Left renal pelvis (tissue), 4 donors: ENCODE results near the gene CD63. TPM values are rescaled to one million over a fixed set of nuclear protein-coding genes. Genes with fewer than 3 reads are reported as not detected.

Experiments used
- DNase-seq, 4 donors: peaks; one replicate each; pipeline ENCODE4 v3.0.0-alpha.2; 2013; ENCODE audit warnings: low read depth in 4 of 4, low spot score in 3 of 4
- polyA plus RNA-seq, 4 donors: library from polyadenylated mRNA; unstranded; fragments of 120-200 nt; gene quantifications; one replicate each; pipeline ENCODE4 v1.2.1, GENCODE V29; 2013; ENCODE audit not compliant: insufficient read length in 4 of 4

The CD63 gene
- polyA plus RNA-seq, 4 donors, result 617 to 773 (median 715) TPM

DNA sequence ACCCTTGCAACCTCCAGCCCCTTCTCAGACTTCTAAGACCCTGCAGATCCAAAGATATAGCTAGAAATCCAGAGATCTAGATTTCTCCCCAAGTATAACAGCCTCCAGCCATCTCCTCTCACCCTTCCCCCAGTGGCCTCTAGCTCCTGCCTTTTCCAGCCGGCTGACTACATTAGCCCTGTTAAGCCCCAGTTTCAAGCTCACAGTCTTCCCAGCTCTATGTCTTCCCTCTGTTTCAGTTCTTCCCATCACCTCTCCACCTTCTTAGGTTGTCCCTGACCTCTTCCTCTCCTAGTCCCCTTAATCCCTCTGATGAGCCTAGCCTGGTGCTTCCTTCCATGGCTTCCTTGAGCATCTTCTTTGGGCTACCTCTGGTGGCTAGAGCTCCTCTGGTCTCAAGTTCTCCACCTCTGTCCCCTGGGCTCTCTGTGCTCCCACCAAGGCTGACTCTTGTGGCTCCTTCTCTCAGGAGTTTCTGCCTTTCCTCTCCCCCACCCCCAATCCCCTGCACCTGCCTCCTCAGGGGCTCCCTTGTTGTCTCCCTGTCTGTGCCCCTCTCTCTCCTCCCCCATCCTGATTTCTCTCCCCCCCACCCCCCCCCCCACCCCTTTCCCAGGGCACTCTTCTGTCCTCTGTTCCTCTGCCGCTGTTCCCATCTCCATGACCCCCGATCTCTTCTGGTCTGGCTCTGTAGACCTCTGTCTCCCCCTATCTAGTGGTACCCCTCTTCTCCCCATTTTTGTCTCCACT lies 13.3 kb upstream of the CD63 start:
- no peak for DNase-seq

DNA sequence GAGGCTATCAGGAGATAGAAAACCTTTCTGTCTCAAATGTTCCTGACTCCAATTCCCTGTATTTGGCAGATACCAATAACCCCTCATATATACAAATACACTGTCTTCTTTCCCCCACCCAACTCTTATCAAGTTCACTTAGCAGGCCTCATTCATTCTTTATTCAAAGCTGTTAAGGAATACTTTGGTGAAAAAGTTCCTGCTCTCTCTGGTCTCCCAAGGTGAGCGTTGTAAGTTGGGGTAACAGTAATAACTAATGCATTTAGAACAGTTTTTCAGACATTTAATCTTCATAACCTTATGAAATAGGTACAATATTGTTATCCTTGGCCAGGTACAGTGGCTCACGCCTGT lies 10.2 kb upstream of the CD63 start:
- no peak for DNase-seq

DNA sequence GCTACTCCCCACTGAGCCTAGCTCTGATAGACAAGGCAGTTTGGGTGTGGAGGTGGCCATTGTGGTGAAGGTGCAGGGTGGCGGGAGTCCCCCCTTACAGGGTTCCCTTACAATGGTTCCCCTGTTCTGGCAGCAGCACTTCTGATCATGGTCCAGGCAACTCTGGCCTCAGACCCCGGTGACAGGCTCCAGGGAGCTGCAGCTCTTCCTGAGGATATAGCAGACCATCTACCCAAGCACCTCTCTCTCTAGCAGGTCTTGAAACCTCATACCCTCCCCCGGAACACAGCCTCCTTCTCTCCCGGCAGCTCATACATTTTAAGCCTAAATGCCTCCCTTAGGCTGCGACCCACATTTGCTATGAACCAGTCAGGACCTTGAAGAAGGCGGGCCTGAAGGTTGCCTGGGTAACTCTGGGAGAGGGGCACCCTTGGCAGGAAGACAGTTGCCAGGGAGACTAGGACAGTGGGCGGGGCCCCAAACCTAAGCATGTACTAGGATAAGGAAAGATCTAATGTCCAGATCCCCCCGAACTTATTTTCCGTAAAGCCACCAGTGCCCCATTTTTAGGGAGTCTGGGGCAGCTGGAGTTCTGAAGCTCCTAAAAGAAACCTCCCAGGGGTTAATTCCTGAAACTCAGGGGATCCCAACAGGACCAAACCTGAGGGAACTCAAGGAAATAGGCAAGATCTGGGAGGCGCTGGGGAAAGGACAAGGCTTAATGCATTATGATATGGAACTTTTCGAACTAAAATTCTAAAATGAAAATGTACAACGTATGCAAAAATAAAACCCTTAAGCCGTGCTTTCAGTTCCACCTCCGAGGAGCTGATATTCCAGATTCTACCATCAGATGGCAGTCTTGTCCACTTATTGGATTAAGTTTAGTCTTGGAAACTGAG lies 9.6 kb upstream of the CD63 start:
- DNase-seq, result peak in 3 of 4 donors; percentile 80 to 87 (median 85)

DNA sequence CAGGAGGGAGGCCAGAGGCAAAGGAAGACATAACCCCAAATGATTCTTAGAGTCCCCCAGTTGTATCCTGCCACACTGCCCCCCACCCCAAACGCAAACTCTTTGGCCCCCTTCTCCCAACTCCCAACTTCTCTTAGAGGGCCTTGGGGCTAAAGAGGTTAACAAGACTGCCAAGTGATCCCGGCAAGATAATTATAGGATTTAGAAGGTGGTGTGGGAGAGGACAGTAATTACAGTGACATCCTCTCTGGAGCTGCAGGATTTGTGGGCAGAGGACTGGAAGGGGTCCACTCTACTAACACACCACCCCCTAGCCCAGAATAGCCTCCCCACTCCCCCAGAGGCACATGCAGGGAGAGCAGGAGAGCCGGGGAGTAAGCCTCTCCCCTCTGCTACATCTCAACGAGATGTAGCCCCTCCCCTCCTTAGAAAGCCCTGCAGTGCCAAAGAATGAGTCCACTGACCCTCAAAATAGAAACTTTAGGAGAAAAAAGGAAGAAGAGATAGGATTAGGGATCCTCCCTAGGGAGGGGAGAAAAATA lies 8.8 kb upstream of the CD63 start:
- DNase-seq, result no peak

DNA sequence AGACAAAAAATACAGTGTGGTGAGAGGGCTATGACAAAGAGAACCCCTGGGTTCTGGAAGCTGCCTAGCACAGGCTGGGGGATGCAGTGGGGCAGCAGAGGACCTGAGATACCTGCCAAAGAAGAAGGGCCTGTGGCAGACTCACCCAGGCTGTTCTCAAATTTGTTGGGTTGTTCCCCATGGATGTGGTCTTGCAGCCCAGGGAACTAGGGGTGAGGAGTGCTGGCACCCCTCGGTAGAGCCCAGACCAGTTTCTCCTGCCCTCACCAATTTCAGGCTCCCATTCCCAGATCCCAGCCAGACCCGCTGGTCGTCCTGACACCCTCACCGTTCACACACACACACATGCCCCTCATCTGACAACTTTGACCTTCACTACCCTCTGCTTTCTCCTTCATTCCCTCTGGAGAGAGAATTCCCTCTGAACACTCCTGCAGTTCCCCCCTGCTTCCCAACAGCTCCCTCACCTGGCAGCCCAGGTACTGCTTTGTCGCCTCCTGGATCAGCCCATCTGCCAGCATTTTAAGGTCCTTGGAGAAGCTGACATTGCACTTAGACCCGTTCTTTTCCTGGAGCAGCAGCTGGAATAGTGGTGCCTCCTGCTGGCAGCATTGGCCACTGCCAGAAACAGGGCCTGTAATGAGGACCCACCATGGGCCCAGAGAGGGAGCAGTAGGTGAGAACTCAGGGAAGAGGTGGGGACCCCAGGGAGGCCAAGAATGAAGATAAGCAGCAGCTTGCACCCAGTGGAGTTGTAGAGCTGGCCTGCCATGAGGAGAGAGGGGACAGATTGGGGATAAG lies 8.2 kb upstream of the CD63 start:
- DNase-seq, result no peak

DNA sequence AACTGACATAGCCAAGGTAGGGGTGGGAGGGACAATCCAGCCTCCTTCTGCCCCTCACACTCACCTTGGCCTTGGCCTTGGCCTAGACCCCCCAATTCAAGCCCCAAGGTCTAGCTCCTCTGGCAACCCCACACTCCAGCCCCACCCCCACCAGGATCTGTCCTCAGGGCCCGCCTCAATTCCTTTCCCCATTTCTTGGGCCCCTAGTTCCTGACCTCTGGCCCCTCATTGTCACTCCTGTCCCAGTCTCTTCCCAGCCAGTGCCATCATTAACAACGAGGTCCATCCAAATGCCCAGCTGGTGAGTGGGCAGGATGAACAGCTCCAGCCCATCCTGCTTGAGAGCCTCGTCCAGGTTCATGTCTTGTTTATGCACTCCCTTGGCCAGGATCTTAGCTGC lies 7.3 kb upstream of the CD63 start:
- DNase-seq, result no peak

DNA sequence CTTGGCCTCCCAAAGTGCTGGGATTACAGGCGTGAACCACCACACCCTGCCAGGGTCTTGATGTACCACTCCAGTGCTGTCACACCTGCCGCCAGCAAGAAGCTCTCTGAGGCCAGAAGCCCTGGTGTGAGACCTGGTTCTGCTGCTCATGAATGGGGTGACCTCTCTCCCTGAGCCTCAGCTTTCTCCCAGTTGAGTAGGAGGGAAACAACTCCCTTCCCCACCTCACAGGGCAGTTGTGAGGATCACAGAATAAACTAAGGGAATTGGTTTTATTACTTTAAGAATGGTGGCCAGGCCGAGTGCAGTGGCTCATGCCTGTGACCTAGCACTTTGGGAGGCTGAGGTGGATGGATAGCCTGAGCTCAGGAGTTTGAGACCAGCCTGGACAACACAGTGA lies 5.8 kb upstream of the CD63 start:
- DNase-seq, result no peak

DNA sequence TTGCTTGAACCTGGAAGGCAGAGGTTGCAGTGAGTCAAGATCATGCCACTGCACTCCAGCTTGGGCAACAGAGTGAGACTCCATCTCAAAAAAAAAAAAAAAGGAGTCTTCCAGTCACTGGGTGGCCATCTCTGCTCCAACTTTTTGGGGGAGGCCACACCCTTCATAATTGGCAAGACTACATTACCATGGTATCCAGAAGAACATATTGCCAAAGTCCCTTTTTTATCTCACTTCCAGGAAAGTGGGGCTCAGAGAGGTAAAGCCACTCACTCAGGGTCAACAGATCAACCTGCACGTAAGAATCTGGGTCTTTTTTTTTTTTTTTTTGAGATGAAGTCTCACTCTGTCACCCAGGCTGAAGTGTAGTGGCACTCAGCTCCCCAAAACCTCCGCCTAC lies 5.0 kb upstream of the CD63 start:
- no peak for DNase-seq

DNA sequence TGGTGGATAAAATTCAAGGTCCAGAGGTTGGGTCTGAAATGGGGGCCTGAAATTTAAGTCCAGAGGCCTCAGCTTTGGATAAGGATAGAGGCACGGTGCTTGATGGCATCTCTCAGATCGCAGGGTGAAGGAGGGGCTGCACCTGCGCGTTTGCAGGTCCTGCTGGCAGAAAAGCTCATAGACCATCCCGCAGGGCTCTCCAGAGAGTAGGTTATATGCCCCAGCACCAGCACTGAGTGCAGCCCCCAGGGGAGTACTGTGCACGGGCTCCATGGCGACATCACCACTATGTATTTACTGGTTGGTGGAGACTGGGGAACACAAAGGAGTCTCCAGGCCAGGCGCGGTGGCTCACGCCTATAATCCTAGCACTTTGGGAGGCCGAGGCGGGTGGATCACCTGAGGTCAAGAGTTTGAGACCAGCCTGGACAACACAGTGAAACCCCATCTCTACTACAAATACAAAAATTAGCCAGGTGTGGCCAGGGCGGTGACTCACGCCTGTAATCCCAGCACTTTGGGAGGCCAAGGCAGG lies 4.3 kb upstream of the CD63 start:
- no peak for DNase-seq

DNA sequence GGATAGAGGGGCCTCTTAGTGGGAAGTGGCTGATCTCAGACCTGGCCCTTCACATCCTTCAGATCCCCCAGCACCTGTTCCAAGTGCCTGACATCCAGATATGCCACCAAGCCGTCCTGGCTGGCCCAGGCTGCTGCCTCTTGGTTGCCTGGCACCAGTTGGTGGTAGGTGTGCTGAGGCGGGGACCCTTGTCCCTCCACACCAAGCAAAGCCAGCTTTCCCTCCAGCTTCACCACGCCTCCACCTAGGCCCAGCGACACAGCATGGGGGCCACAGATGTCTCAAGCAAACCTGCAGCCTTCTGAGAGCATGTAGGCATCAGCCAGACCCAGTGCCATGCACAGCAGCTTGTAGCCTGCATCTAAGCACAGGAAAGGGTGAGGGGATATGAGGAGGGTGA lies 3.5 kb upstream of the CD63 start:
- no peak for DNase-seq

DNA sequence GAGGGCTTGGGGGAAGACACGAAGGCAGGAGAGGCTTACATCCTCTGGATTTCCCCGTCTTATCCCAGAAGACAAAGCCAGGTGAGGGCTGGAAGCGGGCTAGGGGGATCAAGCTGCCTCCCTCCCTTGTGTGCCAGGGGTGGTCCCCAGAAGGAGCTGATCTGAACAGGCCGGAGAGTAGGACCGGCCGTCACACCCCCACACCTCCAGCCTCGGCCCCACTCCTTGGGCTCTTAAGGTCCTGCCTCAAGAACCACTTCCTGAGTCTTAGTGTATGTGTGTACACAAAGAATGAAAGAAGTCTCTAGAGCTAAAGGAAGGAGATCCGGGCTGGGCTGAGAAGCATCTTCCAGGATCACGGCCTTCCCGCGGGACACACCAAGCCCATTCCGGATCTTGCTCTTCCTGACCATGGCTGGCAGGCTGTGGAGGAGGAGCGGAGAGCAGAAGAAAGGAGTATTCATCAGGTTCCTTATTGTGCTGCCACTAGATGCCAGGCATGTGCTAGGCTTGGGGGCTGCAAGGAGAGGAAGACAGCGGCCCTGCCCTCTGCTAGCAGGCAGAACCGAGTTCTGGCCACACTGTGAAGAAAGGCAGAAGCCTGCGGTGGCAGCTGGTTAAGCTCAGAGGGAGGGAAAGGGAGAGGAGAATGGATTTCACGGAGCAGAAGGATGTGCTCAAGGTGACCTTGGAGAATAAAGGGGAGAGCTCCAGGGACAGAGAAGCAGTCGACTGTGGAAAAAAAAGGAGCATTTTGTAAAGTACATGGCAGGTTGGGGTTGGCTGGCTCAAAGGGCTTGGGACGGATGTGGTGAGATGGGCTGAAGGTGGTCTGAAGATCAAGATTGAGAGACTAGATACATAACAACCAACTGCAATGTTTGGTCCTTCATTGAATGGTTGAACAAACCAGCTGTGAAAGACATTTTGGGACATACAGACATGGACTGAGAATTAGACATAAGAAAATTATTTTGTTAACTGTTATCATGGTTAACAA lies 1.3 kb upstream of the CD63 start:
- no peak for DNase-seq

DNA sequence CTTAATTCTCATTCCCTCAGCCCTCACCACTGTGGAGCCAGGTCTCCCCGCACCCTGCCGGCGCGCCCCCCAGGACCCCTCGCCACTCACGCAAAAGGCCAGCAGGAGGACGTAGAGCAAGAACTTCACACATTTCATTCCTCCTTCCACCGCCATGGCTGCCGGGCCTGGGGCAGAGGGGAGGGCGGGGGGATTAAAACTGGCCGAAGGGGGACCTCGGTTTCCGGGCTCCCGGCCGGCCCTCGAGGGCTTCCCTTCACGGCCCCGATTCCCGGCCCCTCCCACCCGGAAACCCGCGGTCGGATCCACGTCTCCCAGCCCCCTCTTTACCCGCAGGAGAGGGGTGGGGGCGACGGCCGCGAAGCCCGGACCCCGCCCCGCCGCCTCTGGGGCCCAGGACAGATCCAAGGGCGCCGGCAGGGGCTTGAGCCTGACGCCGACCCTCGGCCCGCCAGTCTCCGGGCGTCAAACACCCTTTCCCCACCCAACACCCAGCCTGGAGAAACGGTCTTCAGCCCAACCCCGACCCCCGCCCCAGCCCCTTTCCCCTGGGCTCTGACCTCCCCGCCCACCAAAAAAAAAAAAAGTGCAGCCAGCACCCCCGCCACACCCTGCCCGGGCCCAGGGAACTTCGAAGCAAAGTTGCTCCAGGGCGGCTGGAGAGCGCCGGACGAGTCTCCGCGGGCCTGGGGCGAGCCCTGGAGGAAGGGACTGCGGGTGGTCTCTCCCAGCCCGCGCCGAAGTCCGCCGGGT lies 447 bp downstream of the CD63 start:
- DNase-seq, result no peak

DNA sequence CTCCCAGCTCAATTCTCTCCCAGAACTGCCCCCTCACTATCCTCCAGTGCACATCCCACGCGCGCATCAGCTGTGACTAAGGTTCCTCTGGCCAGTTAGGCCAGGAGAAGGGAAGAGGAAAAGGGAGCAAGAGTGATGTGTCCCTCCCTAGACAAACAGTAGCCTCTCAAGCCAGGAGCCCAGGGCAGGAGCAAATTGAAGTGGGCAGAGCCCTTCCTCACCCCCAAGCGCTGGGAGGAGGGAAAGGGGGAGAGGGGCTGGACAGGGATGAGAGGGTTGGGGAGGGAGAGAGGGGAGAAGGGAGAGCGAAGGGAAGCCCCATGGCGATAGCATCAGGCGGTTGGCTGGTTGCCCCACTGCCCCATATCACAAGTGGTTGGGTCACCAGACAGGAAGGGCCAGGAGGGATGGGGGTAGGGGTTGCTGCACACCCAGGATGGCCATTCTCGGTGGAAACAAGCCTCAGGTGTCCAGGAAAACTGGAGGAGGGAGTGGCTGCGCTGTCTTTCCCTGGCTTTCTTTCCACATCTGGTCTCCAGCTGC lies 1.1 kb downstream of the CD63 start:
- DNase-seq, result no peak

DNA sequence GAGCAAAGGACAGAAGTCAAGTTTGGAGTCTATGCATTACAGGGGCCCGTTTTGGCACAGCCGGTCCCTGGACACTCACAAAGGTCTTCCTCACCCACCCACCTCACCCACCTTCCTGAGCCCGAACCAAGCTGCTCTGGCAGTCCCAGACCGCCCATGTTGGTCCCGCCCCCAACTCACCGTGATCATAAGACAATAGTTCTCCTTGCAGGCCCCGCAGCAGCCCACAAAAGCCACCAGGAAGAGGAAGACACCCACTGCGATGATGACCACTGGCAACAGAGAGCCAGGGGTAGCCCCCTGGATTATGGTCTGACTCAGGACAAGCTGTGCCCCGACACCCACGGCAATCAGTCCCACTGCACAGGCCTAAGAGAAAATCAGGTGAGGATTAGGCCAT lies 1.8 kb downstream of the CD63 start:
- no peak for DNase-seq

DNA sequence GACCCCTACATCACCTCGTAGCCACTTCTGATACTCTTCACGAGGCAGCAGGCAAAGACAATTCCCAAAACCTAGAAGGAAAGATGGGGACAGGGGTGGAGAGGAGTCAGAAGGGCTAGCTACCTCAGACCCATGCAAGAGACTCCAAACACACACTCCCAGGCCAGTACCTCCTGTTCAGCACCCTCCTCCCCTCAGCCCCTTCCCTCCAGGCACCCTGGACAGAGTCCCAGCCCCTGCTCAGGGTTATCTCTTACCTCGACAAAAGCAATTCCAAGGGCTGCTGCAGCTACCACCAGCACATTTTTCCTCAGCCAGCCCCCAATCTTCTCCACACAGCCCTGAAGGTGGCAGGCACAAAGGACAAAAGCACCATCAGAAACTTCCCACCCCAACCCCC lies 3.3 kb downstream of the CD63 start:
- DNase-seq, result no peak

DNA sequence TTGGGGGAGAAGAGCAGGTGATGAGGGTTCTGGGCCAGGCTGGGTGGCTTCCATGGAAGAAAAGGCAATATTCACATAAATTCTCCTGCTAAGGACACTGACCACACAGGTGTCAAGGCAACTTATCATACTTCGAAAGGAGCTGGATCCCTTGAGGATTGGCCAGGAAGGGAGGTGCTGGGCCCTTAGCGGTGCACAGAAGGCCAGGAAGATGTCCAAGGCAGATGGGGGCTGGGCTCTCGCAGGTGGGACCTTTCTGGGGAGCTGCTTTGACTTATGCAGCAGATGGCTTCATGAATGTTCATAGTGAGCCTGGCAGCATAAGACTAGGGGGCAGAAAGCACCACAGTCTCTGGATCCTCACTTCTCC lies 3.9 kb downstream of the CD63 start:
- no peak for DNase-seq

DNA sequence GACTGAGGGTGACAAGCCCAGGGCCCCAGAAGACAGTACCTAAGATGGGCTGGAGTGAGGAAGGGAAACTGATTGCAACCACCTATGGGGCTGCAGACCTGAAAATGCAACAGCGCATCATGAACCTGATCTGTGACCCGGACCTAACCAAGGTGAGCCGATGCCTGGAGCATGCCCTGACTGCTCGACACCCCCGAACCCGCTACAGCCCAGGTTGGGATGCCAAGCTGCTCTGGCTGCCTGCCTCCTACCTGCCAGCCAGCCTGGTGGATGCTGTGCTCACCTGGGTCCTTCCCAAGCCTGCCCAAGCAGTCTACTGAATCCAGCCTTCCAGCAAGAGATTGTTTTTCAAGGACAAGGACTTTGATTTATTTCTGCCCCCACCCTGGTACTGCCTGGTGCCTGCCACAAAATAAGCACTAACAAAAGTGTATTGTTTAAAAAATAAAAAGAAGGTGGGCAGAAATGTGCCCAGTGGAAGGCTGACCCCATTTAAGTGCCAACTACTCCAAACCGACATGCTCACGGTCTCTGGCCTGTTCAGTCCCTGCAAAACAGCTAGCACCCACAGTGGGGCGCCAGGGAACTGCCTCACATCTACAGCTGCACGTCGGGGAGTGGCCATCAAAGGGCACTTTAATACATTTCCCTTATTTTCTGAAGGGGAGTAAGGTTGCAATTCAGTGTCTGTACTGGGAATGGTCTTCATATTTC lies 4.4 kb downstream of the CD63 start:
- DNase-seq, result no peak
